Measurements from ENCODE around the gene TDRKH. TPM values are rescaled to one million over a fixed set of nuclear protein-coding genes. Genes with fewer than 3 reads are reported as not detected.

The TDRKH gene
- total RNA-seq, 3 donors from 2014 or later: 5.6 to 9.7 (median 6.7) TPM

- Histone ChIP-seq H3K4me1 (no peaks in the 10 kb centered on the region), H3K9me3 (no peaks in the 10 kb centered on the region), H3K27ac (no peak overlapping the region), H3K27me3 (no peaks in the 10 kb centered on the region), H3K4me3 (no peak overlapping the region), H3K36me3 (no peaks in the 10 kb centered on the region)
- DNase-seq (ENCODE audit: low spot score in 2 of 2): no peak
- TF ChIP-seq CTCF (IDR thresholded peaks at IDR 0.05) (no peak), POLR2AphosphoS5 (IDR thresholded peaks at IDR 0.05) (no peak), POLR2A (IDR thresholded peaks at IDR 0.05) (no peak)
- intact Hi-C loops (cut with DNase I; ENCODE audit: low total_unique reads): no loop called here
Measured at GRCh38 chr1:151816548-151817352, 26.4 kb upstream of the TDRKH start.

- no peak for TF ChIP-seq POLR2AphosphoS5 (IDR thresholded peaks at IDR 0.05)
- no peak for TF ChIP-seq CTCF (IDR thresholded peaks at IDR 0.05)
- TF ChIP-seq POLR2A (IDR thresholded peaks at IDR 0.05): no peak
- Histone ChIP-seq H3K4me1 (no peaks in the 10 kb centered on the region), H3K27ac (no peak overlapping the region), H3K27me3 (no peaks in the 10 kb centered on the region), H3K9me3 (no peaks in the 10 kb centered on the region), H3K4me3 (no peak overlapping the region), H3K36me3 (no peaks in the 10 kb centered on the region)
- intact Hi-C loops (cut with DNase I; ENCODE audit: low total_unique reads): no loop called here
- no peak for DNase-seq (ENCODE audit: low spot score in 2 of 2)
Measured at GRCh38 chr1:151815716-151816327, 25.5 kb upstream of the TDRKH start.

GRCh38 chr1:151814971-151815545 is 24.8 kb upstream of the TDRKH start:
- H3K36me3 ChIP-seq: no peaks in the 10 kb centered on the region
- no peaks in the 10 kb centered on the region for H3K9me3 ChIP-seq
- TF ChIP-seq POLR2A (IDR thresholded peaks at IDR 0.05): no peak
- no peak for TF ChIP-seq CTCF (IDR thresholded peaks at IDR 0.05)
- no peak for TF ChIP-seq POLR2AphosphoS5 (IDR thresholded peaks at IDR 0.05)
- no peaks in the 10 kb centered on the region for H3K27me3 ChIP-seq
- no peak overlapping the region for H3K4me3 ChIP-seq
- no peak for DNase-seq (ENCODE audit: low spot score in 2 of 2)
- H3K4me1 ChIP-seq: no peaks in the 10 kb centered on the region
- H3K27ac ChIP-seq: no peak overlapping the region
- intact Hi-C loops (cut with DNase I; ENCODE audit: low total_unique reads): no loop called here

GRCh38 chr1:151814426-151814825 is 24.1 kb upstream of the TDRKH start:
- H3K4me3 ChIP-seq: no peak overlapping the region
- H3K4me1 ChIP-seq: no peaks in the 10 kb centered on the region
- no peaks in the 10 kb centered on the region for H3K9me3 ChIP-seq
- no peaks in the 10 kb centered on the region for H3K36me3 ChIP-seq
- TF ChIP-seq CTCF (IDR thresholded peaks at IDR 0.05) (no peak), POLR2AphosphoS5 (IDR thresholded peaks at IDR 0.05) (no peak), POLR2A (IDR thresholded peaks at IDR 0.05) (no peak)
- no peak overlapping the region for H3K27ac ChIP-seq
- no peak for DNase-seq (ENCODE audit: low spot score in 2 of 2)
- H3K27me3 ChIP-seq: no peaks in the 10 kb centered on the region
- intact Hi-C loops (cut with DNase I; ENCODE audit: low total_unique reads): no loop called here

All from breast epithelium (tissue), 4 donors.